ENCODE measurements around the gene CAB39.

Gene CAB39

DNA sequence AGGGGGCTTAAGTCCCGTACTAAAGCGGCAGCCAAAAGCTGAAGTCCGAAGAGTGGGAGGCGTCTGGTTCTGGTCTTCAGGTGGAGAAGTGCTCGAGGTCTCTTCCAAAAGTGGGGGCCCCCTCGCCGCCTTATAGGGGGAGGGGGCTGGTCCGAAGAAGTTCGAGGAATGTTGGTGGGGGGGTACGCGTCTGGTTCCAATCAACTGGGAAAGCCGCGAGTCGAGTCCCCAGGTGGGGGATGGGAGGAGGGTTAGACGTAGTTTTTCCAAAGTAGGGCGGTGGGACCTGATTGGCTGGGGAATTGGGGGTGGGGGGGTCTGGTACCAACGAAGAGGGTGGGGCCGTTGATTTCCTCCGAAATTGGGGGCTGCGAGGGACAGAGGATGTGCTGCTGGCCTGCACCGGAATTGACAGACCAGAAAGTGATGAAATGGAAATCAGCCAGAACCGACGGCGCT is 152.7 kb downstream of the CAB39 start:
- DNase-seq, result no peak

DNA sequence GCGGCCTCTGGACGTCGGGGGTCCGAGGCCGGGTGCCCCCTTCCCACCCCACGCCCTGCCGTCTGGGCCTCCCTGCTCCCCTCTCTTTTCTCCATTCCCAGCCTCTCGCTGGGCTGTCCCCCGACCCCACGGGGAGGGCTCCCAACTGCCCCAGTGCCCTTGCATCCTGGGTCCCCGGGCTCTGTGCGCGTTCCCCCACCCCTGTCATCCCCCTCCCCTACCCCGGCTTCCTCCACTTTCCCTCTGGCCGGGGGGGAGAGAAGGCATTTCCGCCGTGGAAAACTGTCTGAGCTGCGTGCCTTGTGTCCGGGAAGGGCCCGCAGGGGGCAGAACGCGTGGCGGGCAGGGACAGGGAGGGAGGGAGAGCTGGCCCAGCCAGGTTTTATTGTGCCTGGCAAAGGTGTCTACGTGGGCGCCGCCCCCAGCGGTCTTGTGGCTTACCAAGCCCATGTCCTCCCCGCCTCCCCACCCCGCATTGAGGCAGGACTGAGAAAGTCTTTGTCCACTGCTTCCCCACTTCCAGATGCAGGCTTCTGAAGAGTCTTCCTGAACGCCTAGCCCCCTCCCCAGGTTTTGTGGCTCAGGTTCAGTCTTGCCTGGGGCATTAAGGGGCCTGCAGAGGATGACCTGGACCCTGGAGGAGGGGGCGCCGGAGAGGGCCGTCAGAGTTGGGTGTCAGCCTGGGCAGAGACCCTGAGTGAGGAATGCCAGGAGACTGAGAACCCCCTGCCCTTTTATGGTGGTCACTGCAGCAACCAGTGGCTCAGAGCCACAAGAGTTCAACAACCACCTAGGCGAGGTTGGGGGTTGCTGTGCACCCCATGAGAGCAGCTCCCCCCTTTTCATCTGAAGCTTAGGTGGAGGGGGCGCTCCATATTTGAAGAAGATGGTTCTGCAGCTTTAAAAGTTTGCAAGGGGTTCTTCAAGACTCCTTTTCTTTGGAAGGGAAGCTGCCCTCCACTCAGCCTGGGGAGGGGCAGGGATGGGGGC is 153.4 kb downstream of the CAB39 start:
- no peak for DNase-seq

DNA sequence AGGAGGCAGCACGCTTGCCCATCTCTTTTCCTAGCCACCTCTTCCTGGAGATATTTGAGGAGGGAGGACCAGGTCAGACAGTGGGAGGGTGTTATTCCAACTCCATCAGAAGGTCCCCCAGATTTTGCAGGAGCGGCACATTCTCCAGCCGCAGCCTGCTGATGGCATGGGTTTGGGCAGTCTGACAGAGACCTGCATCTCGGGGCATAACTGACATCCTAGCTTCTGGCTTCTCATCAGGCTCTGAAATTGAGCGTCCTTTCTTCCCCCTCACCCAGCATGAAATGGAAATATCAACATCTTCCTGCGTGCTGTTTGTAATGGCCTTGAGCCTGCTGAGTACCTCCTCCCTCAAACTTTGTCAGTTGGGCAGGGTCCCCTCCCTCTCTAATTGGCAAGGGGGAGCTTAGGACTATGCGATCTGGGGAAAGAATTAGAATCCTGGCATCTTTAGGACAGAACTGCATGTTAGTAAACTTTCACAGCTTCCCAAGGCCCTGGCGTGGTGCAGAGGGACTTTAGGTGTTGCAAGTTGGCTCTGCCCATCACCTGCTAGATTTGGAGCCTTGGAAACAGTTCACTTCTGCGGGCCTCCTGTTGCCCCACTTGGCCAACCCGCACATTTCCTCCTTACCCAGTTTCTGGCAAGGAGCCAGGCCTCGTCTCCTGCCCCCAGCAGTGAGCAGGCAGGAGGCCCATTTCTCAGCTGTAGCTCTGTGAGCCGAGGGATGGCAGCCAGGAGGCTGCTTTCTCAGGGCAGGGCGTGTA is 154.3 kb downstream of the CAB39 start:
- DNase-seq, result no peak

DNA sequence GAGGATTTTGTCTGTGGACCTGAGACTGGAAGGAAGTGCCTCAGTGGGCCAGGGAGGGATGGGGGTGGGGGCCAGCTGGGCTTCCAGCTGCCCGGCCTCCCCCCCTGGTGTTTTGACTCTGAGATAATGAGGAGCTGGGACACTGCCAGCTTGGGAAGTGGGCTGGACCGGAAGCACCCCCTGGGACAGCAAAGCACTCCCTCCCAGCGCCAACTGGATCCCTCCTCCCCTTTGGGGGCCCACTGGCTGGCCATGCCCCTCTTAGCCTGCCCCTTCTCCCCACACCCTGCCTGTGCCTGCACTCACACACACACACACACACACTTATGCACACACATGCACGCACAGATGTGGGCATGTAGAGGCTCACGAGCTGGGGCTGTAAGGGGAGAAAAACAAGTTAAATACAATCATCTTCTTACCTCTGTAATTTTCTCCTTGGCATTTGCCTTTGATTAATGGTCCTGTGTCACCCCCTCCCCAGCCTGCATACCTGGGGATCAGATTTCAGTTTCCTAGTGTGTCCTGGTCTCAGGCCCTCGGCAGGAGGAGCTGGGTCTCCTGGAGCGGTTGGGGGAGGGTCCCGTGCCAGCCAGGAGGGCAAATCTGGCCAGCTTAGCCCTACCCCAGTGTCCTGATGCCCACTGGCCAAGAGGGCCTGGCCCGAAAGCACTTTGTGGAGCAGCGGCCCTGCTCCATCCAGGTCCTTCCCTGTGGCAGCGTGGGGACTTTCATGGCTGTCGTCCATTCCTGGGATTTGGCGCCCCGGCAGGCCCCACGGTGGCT is 155.7 kb downstream of the CAB39 start:
- DNase-seq, result no peak

DNA sequence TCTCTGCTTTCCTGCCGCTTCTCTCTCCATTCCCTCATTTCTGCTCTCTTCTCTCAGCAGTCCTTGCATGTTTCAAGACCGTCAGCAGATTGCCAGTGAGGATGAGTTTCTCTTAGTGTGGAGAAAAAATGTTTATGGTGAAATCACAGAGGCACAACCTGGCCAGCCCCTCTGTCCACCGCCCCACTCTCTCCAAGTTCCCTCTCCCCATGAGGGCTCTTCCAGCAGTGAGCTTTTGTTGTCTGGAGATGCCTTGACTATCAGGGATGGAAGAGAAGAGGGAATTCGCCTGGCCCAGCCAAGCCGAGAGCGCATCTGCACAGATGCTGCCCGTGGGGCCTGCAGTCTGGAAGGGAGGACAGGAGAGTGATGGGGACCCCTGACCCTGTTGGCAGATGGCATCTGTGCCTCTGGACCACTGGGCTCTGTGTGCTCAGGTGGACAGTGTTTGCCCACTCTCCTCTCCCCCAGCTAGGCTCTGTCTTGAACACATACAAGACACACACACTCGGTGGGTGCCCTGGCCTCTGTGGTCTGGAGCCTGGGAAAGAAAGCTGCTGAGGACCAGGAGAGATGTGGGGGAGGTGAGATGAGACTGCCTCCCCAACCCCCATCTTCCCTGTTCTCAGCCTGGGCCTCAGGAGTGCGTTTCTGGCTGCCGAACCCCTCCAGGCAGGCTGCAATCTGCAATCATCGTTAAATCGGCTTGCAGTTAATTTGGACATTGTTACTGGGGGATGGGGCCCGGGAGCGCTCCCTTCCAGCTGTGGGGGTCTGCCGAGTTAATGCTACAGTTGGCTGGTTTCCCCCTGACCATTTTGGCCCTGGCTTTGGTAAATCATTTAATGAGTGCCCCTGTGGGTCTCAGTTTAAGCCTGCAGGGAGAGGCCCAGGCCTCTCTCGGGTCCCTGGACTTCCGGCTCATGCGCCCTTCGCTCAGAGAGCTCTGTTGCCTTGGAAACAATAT is 156.6 kb downstream of the CAB39 start:
- no peak for DNase-seq

DNA sequence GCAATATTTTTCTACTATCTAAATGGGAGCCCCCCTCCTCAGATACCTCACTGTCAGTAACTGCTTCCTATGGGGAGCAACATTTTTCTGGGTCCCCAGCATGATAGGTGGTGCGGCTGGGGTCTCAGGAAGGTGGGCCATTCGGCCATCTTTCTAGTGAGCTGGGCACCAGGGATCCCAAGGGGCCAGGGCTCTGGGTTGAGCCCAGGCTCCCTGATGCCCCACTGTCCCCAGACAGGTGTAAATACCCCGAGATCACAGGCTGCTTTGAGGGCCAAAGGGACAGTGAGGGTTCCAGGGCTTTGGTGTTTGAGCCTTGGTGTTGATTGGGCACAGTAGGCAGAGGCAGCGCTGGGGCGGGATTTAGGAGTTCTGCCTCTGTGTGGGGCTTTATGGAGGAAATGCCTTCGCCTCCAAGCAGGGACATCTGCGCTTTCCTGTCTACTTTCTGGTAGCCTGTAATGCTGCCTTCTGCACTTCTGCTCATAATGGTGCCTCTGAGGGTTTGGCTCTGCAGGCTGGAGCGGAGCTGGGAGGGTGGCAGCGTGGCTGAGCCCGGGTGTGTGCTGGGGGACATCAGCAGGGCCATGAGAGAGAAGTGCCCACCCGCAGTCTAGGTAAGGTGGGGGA is 157.4 kb downstream of the CAB39 start:
- DNase-seq, result no peak
